GM12872 (cell line): ENCODE data around the gene NAT9.

Experiments used
- CTCF ChIP-seq: IDR thresholded peaks from 3 replicates; pipeline ENCODE4 v1.5.1; 2011; ENCODE audit warnings: low read depth, mild to moderate bottlenecking, low read length, moderate library complexity; ENCODE audit not compliant: insufficient read depth

The NAT9 gene

GRCh38 chr17:74728702-74729075, 47.5 kb downstream of the NAT9 start:
- no peak for TF ChIP-seq CTCF

GRCh38 chr17:74728033-74728701, 48.0 kb downstream of the NAT9 start:
- no peak for TF ChIP-seq CTCF

GRCh38 chr17:74725111-74725510, 51.0 kb downstream of the NAT9 start:
- TF ChIP-seq CTCF: no peak

- no peak for TF ChIP-seq CTCF
Observed at GRCh38 chr17:74723891-74724290, 52.3 kb downstream of the NAT9 start.

GRCh38 chr17:74722782-74723181, 53.4 kb downstream of the NAT9 start:
- no peak for TF ChIP-seq CTCF
